ENCODE measurements around the gene IL20.
"Not testable (repeated sequence)": the region's sequence is repeated elsewhere in the genome, so short reads cannot be mapped to it uniquely, and the experiment has no call there.

The IL20 gene

GRCh38 chr1:206851341-206852010, 13.9 kb upstream of the IL20 start:
- no peak for TF ChIP-seq CTCF (conservative IDR thresholded peaks at IDR 0.05; ENCODE audit: low read depth, low read length)
- DNase-seq (ENCODE audit: low read depth): no peak
- H3K4me3 ChIP-seq (ENCODE audit: low read length): no peak overlapping the region

- not testable (repeated sequence) for DNase-seq (ENCODE audit: low read depth); H3K4me3 ChIP-seq (ENCODE audit: low read length)
These were observed 12.8 kb upstream of the IL20 start for GRCh38 chr1:206852662-206853061.

GRCh38 chr1:206853696-206854095, 11.7 kb upstream of the IL20 start:
- not testable (repeated sequence) for DNase-seq (ENCODE audit: low read depth); H3K4me3 ChIP-seq (ENCODE audit: low read length)

- no peak for DNase-seq (ENCODE audit: low read depth)
- TF ChIP-seq CTCF (conservative IDR thresholded peaks at IDR 0.05; ENCODE audit: low read depth, low read length): no peak
- H3K4me3 ChIP-seq (ENCODE audit: low read length): no peak overlapping the region
These were observed 10.9 kb upstream of the IL20 start for GRCh38 chr1:206854401-206855129.

GRCh38 chr1:206855859-206856258, 9.6 kb upstream of the IL20 start:
- H3K4me3 ChIP-seq (ENCODE audit: low read length): no peak overlapping the region
- no peak for TF ChIP-seq CTCF (conservative IDR thresholded peaks at IDR 0.05; ENCODE audit: low read depth, low read length)
- no peak for DNase-seq (ENCODE audit: low read depth)

GRCh38 chr1:206856674-206857464, 8.6 kb upstream of the IL20 start:
- H3K4me3 ChIP-seq (ENCODE audit: low read length): no peak overlapping the region
- TF ChIP-seq CTCF (conservative IDR thresholded peaks at IDR 0.05; ENCODE audit: low read depth, low read length): peak; percentile 38
- no peak for DNase-seq (ENCODE audit: low read depth)

- DNase-seq (ENCODE audit: low read depth): no peak
- no peak overlapping the region for H3K4me3 ChIP-seq (ENCODE audit: low read length)
- TF ChIP-seq CTCF (conservative IDR thresholded peaks at IDR 0.05; ENCODE audit: low read depth, low read length): no peak
These were observed 6.3 kb upstream of the IL20 start for GRCh38 chr1:206859082-206859521.

Measured in retinal pigment epithelial cell (primary cell).